ENCODE results near the gene FAAP100.
A peak's percentile ranks its signal among the peaks of the same experiment; 100 is the strongest.

The FAAP100 gene

DNA sequence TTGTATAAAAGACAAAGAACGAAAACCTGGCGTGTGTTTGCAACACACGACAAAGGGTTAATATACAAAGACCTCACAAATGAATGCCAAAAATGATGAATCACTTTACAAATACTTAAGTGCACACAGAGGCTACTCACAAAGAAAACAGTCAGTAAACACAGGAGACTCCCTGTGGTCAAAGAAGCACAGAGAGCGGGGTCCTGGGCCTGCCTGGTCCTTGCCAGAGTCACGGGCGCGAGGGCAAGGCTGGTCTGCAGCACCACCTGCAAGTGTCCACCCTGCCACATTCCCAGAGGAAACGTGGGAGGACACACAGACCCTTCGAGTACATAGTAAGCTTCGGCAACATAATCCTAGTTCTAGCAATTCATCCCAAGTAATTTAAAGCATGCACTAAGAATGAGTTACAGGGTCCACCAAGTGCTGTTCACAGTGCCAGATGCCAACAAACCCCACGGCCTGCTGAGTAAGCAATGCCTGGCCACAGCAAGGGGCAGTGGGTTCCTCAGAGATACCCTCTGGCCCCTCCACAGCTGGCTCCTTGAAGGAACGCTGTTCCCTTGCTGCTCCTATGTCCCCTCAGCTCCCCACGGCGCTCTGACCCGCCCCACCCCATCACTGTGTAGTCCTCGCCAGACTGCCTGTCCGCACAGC is 24.6 kb upstream of the FAAP100 start:
- TF ChIP-seq, protein P1, sequence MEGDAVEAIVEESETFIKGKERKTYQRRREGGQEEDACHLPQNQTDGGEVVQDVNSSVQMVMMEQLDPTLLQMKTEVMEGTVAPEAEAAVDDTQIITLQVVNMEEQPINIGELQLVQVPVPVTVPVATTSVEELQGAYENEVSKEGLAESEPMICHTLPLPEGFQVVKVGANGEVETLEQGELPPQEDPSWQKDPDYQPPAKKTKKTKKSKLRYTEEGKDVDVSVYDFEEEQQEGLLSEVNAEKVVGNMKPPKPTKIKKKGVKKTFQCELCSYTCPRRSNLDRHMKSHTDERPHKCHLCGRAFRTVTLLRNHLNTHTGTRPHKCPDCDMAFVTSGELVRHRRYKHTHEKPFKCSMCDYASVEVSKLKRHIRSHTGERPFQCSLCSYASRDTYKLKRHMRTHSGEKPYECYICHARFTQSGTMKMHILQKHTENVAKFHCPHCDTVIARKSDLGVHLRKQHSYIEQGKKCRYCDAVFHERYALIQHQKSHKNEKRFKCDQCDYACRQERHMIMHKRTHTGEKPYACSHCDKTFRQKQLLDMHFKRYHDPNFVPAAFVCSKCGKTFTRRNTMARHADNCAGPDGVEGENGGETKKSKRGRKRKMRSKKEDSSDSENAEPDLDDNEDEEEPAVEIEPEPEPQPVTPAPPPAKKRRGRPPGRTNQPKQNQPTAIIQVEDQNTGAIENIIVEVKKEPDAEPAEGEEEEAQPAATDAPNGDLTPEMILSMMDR (IDR thresholded peaks at IDR 0.05; ENCODE audit: low read length, missing control alignments): peak; percentile 10
- peak; percentile 86 for DNase-seq (ENCODE audit: low read depth)
- no peak overlapping the region for H3K4me3 ChIP-seq (replicated peaks; ENCODE audit: low read depth, low read length)

DNA sequence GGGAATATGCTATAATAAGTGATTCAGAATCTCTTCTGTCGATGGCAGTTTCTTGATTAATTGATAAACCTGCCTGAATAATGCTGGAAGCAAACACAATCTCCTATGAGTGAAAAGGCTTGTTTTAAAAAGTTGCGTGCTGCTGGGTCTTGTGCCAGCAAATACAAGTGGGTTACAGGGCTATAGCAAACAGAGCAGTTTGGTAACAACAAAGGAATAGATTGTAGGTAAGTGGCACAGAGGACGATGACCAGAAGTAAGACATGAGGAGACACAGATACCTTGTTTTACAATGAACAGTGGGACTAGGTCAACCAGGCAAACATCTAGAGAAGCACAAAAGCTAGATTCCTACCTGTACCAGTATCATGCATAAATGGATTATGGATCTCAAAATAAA is 23.7 kb upstream of the FAAP100 start:
- H3K4me3 ChIP-seq (replicated peaks; ENCODE audit: low read depth, low read length): no peak overlapping the region
- TF ChIP-seq, protein P1 (IDR thresholded peaks at IDR 0.05; ENCODE audit: low read length, missing control alignments): no peak
- no peak for DNase-seq (ENCODE audit: low read depth)

DNA sequence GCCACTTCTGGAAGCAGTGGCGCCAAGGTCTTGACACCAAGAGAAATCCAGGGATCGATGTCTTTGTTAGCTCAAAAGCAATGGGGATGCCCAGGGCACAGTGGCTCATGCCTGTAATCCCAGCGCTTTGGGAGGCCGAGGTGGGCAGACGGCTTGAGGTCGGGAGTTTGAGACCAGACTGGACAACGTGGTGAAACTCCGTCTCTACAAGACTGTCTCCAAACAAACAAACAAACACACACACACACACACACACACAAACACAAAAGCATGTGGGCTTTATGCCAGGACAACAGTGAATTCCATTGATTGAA is 22.4 kb upstream of the FAAP100 start:
- TF ChIP-seq, protein P1 (IDR thresholded peaks at IDR 0.05; ENCODE audit: low read length, missing control alignments): no peak
- H3K4me3 ChIP-seq (replicated peaks; ENCODE audit: low read depth, low read length): no peak overlapping the region
- DNase-seq (ENCODE audit: low read depth): no peak

DNA sequence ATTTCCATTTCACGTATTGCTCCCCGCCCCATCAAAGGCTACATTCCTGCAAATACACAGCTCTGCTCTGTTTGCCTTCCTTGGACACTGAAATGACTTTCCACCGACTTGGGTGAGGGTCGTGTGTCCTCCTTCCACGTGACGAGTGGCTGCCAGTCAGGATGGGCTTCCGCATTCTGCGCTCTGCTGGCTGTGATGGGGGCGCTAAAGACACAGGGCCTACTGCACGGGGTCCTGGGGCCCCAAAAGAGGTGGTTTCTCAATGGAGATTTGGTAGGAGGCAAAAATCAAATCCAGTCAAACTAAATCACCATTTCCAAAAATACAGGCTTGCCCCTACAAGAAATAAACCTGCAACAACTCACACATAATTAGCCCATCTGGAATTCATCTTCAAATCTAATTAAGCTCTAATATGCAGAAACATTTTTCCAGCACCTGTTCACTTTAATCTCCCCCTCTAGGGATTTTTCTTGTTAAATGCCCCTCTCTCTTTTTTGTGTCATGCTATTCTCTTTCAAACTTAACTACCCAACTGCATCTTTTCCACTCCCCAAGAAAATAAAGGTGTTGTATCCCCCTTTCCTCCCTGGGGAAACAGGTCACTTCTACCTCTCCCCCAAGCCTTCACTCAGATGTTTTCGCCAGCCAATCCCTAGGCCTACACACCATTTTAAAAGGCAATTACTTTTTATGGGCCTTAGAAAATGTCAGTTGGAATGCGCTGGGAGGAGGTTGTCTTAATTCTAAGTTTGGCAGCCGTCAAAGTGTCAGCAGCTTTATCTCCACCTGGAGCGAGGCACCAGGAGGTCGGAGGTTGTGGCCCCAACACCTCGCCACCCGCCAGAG is 21.9 kb upstream of the FAAP100 start:
- TF ChIP-seq, protein P1 (IDR thresholded peaks at IDR 0.05; ENCODE audit: low read length, missing control alignments): no peak

DNA sequence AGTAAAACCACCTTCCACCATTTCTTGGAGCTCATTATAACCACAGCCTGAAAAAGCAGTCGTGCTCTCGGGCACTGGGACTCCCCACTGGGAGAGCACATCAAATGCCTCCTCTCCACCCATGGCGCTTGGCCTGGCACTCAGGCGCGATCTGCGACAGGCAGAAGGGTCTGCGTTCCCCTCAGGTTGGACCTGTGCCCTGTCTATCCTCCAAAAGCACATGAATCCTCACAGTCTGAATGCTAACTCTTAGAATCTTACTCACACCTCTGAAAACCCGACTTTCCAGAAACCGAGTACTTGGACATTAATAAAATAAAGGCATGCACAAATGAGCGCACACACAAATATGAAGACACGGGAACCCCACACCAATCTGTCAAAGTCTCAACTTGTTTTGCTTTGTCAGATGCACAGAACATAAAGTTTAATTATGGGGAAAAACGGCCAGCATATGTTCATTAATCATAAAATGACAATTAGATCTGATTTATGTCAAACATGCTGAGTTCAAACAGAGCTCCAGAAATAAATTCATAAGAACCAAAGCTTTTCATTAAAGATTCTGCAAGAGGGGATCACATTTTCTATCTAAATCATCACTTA is 20.5 kb upstream of the FAAP100 start:
- TF ChIP-seq, protein P1 (IDR thresholded peaks at IDR 0.05; ENCODE audit: low read length, missing control alignments): no peak
- no peak for DNase-seq (ENCODE audit: low read depth)
- no peak overlapping the region for H3K4me3 ChIP-seq (replicated peaks; ENCODE audit: low read depth, low read length)

More for the DNA sequence above, 21.9 kb upstream of the FAAP100 start:
- no peak overlapping the region for H3K4me3 ChIP-seq (replicated peaks; ENCODE audit: low read depth, low read length)
- no peak for DNase-seq (ENCODE audit: low read depth)

DNA sequence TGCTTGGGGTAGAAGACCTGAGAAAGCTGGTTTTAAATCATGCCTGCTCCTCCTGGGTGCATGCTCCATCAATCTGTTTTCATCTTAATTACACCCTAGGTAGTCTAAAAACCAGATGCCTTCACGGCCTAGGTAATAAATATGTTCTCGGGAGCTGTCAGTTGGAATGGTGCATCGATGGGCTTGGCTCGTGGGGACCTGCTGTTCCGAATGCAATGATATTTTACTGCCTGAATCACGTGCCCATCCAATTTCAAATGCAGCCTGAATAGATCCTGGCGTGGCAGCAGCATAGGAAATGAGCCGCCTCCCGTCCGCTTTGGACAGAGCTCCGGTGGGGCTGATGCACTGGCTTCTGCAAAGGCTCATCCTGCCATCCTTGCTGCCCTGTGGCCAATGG is 18.8 kb upstream of the FAAP100 start:
- no peak overlapping the region for H3K4me3 ChIP-seq (replicated peaks; ENCODE audit: low read depth, low read length)
- TF ChIP-seq, protein P1 (IDR thresholded peaks at IDR 0.05; ENCODE audit: low read length, missing control alignments): no peak
- no peak for DNase-seq (ENCODE audit: low read depth)

Data from fibroblast of pulmonary artery (primary cell).